Mesodermal cell (in vitro differentiated cells): ENCODE results near the gene R3HDM4.
A peak's percentile ranks its signal among the peaks of the same experiment; 100 is the strongest.

ENCODE experiments used
- H3K27ac ChIP-seq: 2 replicates; pipeline ENCODE4 v1.7.0; 2013; ENCODE audit warnings: mild to moderate bottlenecking, low read depth, low read length, moderate library complexity; ENCODE audit not compliant: severe bottlenecking
- H3K36me3 ChIP-seq: 2 replicates; pipeline ENCODE4 v1.7.1; 2013; ENCODE audit warnings: mild to moderate bottlenecking, low read length, moderate library complexity; ENCODE audit not compliant: control insufficient read depth, insufficient read depth
- H3K4me1 ChIP-seq: one replicate; pipeline ENCODE4 v1.7.1; 2013; ENCODE audit warnings: mild to moderate bottlenecking, low read length; ENCODE audit not compliant: insufficient read depth, control insufficient read depth, poor library complexity, severe bottlenecking
- H3K4me3 ChIP-seq: 2 replicates; pipeline ENCODE4 v1.7.0; 2013; ENCODE audit warnings: low read length, control low read depth, mild to moderate bottlenecking; ENCODE audit not compliant: insufficient read depth, poor library complexity, severe bottlenecking; ENCODE audit errors: extremely low read depth
- H3K9me3 ChIP-seq: 2 replicates; pipeline ENCODE4 v1.7.1; 2013; ENCODE audit warnings: mild to moderate bottlenecking, low read length, moderate library complexity; ENCODE audit not compliant: control insufficient read depth
- WGBS, 2 experiments: methylation state at CpG; one replicate each; pipeline ENCODE4 v1.1.5; 2013; ENCODE audit warnings: missing lambda C conversion rate in 2 of 2; ENCODE audit not compliant: insufficient coverage in 2 of 2; 5-methylcytosine and 5-hydroxymethylcytosine counted together

Gene R3HDM4

DNA sequence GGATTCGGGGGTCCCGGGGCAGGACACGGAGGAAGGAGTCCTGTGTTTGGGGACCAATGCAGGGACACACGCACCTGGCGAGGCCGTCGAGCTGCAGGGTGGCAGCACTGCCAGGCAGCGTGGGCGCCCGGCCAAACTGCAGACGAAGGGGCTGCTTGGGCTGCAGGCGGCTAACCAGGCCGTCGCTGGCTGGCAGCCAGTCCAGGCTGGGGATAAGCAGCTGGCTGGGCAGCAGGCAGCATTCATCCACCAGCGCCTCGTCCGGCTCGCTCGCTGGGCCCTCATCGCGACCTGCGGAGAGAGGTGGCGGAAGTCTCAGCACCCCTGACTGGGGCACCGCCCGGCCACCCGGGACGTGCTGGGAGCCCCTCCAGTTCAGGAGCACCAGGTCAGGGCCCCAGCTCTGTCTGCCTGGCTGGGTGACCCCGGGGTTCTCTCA, 42.0 kb downstream of the R3HDM4 start:
- WGBS, 2 experiments = 91 to 93% methylated on average over 28 of the region's 28 CpGs
- Histone ChIP-seq H3K9me3 (no peaks in the 10 kb centered on the region), H3K27ac (no peak overlapping the region), H3K36me3 (peaks cover 49% of the 10 kb centered on the region), H3K4me1 (peaks cover 10% of the 10 kb centered on the region), H3K4me3 (no peak overlapping the region)

DNA sequence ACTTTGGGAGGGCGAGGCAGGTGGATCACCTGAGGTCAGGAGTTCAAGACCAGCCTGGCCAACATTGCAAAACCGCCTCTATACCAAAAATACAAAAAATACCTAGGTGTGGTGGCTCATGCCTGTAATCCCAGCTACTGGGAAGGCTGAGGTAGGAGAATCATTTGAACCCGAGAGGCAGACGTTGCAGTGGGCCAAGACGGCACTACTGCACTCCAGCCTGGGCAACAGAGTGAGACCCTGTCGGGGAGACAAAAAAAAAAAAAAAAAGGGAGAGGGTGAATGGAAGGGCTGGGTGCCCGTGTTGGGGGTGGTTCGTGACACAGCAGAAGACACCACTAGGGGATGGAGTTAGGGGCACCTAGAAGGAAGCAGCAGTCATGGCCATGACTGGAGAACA, 42.7 kb downstream of the R3HDM4 start:
- no peaks in the 10 kb centered on the region for H3K9me3 ChIP-seq
- peaks cover 42% of the 10 kb centered on the region for H3K36me3 ChIP-seq
- H3K4me1 ChIP-seq = peaks cover 10% of the 10 kb centered on the region
- H3K4me3 ChIP-seq = no peak overlapping the region
- H3K27ac ChIP-seq = no peak overlapping the region
- WGBS, 2 experiments = 92 to 97% methylated on average over 5 to 7 of the region's 8 CpGs

DNA sequence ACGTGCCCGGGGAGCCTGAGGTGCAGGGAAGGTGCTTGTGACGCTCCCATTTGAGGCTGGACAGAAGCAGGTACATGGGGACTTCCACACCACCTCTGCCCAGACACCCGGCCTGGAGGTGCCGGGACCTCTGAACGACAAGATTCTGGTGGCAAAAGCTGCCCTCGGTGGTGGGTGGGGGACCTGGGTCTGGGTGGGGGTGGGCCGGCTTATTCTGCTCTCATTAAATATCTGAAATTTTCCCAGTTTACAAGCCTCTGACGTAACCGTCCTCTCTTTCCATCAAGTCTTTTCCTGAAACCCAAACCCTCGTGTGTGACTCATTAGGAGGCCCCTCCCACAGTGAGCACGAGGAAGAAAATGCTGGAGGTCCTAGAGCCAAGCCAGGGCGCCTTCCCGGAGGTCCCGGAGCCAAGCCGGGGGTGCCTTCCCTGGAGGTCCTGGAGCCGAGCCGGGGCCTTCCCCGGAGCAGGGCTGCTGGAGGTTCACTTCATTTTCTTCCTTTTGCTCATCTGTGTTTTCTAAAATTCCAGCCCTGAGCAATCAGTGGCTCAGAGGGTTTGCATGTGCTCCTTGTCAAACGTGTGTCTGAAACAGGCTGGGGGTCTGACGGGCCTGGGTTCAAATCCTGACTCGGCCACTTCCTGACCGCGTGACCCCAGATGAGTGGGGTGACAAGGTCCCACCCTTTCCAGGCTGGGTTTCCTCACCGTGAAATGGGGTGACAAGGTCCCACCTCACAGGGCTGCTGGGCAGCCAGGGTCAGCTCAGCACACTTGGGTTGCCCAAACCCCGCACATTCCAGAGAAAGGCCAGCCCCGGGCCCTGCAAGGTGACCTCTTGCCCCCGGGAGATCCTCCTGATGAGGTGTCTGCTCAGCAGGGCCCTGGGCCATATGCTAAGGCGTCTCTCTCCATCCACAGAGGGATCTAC, 43.5 kb downstream of the R3HDM4 start:
- Histone ChIP-seq H3K9me3 (no peaks in the 10 kb centered on the region), H3K27ac (peak overlapping the region; percentile 45), H3K4me3 (no peak overlapping the region), H3K36me3 (peaks cover 40% of the 10 kb centered on the region), H3K4me1 (peaks cover 10% of the 10 kb centered on the region)
- 83 to 84% methylated on average over 19 to 25 of the region's 29 CpGs for WGBS, 2 experiments

DNA sequence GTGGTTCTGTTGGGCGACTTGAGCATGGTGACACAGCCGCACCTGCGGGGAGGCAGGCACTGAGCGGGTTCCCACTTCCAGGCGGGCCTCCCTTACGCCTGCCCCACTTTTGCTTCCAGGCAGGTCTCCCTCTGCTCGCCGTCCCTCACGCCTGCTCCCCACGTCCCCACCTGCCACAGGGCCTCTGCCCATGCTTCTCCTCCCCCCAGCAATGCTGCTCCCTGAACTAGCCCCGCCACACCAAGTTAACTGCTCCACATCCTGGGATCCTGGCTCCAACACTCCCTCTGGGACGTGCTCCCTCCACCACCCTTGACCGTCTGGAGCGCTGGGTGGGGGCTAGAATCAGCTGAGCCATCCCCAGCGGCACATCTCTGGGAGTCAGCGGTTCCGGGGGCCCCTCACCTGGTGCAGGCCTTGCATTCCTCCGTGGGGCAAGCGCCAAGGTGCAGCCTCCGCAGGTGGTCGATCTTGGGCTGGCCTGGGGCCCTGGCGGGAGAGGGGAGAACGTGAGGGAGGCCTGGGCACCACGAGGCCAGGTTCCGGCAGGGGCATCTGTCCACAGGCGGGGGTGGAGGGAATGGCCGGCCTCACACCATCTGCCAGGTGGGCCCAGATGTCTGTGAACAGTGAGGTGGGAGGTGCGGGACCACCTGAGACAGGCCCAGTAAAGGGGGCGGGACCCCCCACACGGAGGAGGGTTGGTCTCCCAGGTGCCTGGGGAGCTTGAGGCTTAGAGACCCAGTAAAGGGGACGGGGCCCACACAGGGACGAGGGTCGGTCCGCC, 44.4 kb downstream of the R3HDM4 start:
- no peaks in the 10 kb centered on the region for H3K9me3 ChIP-seq
- no peak overlapping the region for H3K4me3 ChIP-seq
- peaks cover 10% of the 10 kb centered on the region for H3K4me1 ChIP-seq
- 93 to 95% methylated on average over 30 to 32 of the region's 34 CpGs for WGBS, 2 experiments
- H3K36me3 ChIP-seq = peaks cover 36% of the 10 kb centered on the region
- H3K27ac ChIP-seq = no peak overlapping the region

DNA sequence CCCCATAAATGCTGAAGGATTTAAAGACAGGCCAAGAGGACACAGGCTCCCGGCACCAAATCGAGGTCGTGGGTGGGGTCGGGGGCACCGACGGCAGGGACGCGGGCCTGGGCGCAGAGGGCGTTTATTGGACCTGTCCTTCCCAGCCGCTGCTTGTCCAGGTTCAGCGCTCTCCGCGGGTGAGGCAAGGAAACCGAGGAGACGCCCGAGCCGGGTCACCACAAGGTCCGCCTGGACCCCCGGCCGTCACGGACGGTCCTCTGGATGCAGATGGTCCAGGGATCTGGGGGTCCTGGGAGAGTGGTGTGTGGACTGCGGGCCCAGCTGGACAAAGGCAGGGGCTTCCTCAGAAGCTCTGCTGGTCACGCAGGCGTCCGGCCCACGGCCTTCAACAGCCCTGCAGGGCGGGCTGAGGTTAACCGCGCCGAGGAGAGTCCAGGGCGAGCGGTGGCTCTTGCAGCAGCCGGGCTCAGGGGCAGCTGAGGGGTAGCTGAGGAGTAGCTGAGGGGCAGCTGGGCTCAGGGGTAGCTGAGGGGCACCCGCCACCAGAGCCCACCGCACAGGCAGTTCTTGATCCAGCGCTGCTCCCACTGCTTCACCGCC, 45.1 kb downstream of the R3HDM4 start:
- Histone ChIP-seq H3K9me3 (no peaks in the 10 kb centered on the region), H3K4me3 (no peak overlapping the region), H3K27ac (no peak overlapping the region), H3K36me3 (peaks cover 31% of the 10 kb centered on the region), H3K4me1 (peaks cover 10% of the 10 kb centered on the region)
- WGBS, 2 experiments = 93 to 97% methylated on average over 30 to 38 of the region's 39 CpGs

DNA sequence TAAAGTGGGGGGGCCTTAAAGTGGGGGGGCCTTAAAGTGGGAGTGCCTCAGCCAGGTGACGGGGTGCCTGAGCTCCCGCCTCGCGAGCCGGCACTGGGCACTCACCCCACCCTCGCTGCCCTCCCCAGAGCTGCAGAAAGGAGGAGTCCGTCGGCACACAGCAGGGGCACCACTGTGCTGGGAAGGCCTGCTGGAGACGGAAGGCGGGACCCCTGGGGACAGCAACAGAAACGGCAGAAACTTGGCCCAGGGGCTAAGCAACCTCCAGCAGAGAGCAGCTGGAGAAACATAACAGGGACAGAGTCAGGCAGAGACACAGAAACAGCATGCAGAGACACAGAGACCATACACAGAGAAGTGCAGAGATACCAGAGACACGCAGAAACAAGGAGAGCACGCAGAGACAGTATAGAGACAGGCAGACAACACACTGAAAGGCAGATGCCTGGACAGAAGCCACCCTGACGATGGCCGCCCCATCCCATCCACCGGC, 45.7 kb downstream of the R3HDM4 start:
- WGBS, 2 experiments = 65 to 75% methylated on average over 14 to 16 of the region's 16 CpGs
- H3K27ac ChIP-seq = no peak overlapping the region
- peaks cover 28% of the 10 kb centered on the region for H3K36me3 ChIP-seq
- peaks cover 10% of the 10 kb centered on the region for H3K4me1 ChIP-seq
- H3K9me3 ChIP-seq = no peaks in the 10 kb centered on the region
- no peak overlapping the region for H3K4me3 ChIP-seq

DNA sequence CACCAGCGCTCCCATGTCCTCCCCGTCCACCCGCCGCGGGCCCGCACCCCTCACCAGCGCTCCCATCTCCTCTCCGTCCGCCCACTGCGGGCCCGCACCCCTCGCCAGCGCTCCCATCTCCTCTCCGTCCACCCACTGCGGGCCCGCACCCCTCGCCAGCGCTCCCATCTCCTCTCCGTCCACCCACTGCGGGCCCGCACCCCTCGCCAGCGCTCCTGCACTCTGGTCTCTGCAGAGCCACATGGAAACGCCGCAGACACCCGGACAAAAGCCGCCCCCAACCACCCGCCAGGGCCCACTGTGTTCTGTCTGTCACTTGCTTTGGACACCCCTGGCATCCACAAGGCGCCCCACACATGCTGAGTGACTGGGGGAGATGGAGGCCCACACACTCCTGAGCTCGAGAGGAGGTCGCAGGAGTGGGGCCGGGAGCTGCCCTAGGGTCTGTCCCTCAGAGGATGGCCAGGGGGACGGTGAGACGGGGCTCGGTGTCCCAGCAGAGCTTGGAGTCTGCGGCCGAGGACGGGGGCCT, 46.2 kb downstream of the R3HDM4 start:
- Histone ChIP-seq H3K36me3 (peaks cover 25% of the 10 kb centered on the region), H3K4me1 (peaks cover 10% of the 10 kb centered on the region), H3K9me3 (no peaks in the 10 kb centered on the region), H3K4me3 (no peak overlapping the region), H3K27ac (no peak overlapping the region)
- 83 to 88% methylated on average over 18 to 30 of the region's 38 CpGs for WGBS, 2 experiments

DNA sequence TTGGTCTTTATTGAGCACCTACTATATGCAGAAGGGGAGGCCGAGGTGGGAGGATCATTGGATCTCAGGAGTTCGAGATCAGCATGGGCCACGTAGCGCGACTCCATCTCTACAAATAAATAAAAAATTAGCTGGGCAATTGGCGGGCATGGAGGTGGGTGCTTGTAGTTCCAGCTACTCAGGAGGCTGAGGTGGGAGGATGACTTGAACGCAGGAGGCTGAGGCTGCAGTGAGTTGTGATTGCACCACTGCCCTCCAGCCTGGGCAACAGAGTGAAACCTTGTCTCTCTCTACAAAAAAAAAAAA, 49.8 kb downstream of the R3HDM4 start:
- Histone ChIP-seq H3K4me3 (no peak overlapping the region), H3K36me3 (peaks cover 13% of the 10 kb centered on the region), H3K9me3 (no peaks in the 10 kb centered on the region), H3K27ac (no peak overlapping the region), H3K4me1 (no peaks in the 10 kb centered on the region)
- WGBS, 2 experiments = 83 to 88% methylated on average over 1 to 3 of the region's 7 CpGs

DNA sequence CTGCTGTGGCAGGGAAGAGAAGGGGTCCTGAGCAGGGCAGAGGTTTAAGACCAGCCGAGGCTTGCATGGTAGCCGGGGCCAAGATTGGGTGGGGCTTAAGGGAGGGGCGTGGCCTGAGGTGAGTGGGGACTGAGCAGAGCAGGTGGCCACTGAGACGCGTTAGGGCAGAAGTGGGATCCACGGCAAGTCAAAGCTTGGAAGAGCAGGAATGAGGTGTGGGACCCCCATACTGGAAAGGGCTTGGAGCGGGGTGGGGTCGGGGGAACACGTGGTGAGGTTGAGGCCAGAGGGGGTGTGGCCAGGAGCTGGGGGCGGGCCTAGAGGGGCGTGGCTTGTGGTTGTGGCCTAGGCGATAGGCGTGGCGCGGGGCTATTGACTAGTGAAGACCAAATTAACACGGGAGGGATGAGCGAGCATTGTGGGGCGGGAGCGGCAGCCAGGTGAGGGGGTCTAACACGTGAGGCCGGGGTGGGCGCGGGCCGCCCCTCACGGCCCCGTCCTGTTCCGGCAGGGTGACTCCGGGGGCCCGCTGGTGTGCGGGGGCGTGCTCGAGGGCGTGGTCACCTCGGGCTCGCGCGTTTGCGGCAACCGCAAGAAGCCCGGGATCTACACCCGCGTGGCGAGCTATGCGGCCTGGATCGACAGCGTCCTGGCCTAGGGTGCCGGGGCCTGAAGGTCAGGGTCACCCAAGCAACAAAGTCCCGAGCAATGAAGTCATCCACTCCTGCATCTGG, 50.3 kb downstream of the R3HDM4 start:
- Histone ChIP-seq H3K9me3 (no peaks in the 10 kb centered on the region), H3K36me3 (peaks cover 8% of the 10 kb centered on the region), H3K4me1 (no peaks in the 10 kb centered on the region), H3K4me3 (no peak overlapping the region), H3K27ac (no peak overlapping the region)
- WGBS, 2 experiments = 35 to 41% methylated on average over 42 of the region's 48 CpGs
